HepG2 (cell line): ENCODE measurements around the gene METTL22. TPM values are rescaled to one million over a fixed set of nuclear protein-coding genes. Genes with fewer than 3 reads are reported as not detected.
A peak's percentile ranks its signal among the peaks of the same experiment; 100 is the strongest.

Source experiments
- ATAC-seq: fragments of 200-7000 bp; cut with Tn5 transposase; 3 replicates; pipeline ENCODE4 v1.9.1; 2020; ENCODE audit warnings: mild to moderate bottlenecking, moderate library complexity
- BruUV-seq: library from RNA; stranded (reverse); fragments of 400-500 nt; replicated peaks from 2 replicates; lab custom pipeline; 2021; lab: Mats Ljungman, UMichigan
- CTCF ChIA-PET: fragments of 300-600 bp; formaldehyde crosslinking; extraction: SDS; loops from one replicate; lab custom pipeline; 2021; ENCODE audit warnings: low total read pairs, inconsistent platforms, low intra/inter-chr PET ratio; lab: Yijun Ruan, JAX
- POLR2A ChIA-PET: fragments of 350-600 bp; sonication (Branson Sonifier 250); formaldehyde crosslinking; loops from one replicate; lab custom pipeline; 2020; ENCODE audit warnings: antibody characterized with exemption, inconsistent platforms; lab: Yijun Ruan, JAX
- DNase-seq: peaks from one replicate; pipeline ENCODE4 v3.0.0-alpha.2; 2015; ENCODE audit warnings: low spot score
- FAIRE-seq: peaks from 3 replicates; lab custom pipeline; 2011; peaks lifted over from hg19 to GRCh38; lab: Jason Lieb, UNC
- H2AFZ ChIP-seq: one replicate; pipeline ENCODE4 v1.6.1; 2011; ENCODE audit warnings: low read length, inconsistent platforms
- H3K27ac ChIP-seq: fragments of 300-600 bp; 3 replicates; pipeline ENCODE4 v1.8.0; 2011; ENCODE audit warnings: mixed run types, mild to moderate bottlenecking, mixed read lengths, low read length, inconsistent platforms; ENCODE audit not compliant: insufficient read depth; ENCODE audit errors: extremely low read length
- H3K27me3 ChIP-seq, 2 experiments: fragments of 200-600 bp in 1 of 2; 2 replicates in 1 of 2; 3 replicates in 1 of 2; pipeline versions ENCODE4 v1.6.0 to v1.8.0; 2011; ENCODE audit warnings: low read length in 2 of 2, mild to moderate bottlenecking in 2 of 2, moderate library complexity in 2 of 2, inconsistent platforms in 1 of 2; ENCODE audit not compliant: insufficient read depth in 2 of 2, control insufficient read depth in 1 of 2
- H3K36me3 ChIP-seq, 2 experiments: fragments of 200-600 bp in 1 of 2; replicated peaks in 1 of 2; 2 replicates in 1 of 2; 3 replicates in 1 of 2; pipeline versions ENCODE4 v1.5.1 to v1.8.0; 2011; ENCODE audit warnings: low read length in 2 of 2, inconsistent platforms in 1 of 2; ENCODE audit not compliant: insufficient read depth in 2 of 2, control insufficient read depth in 1 of 2
- H3K4me1 ChIP-seq: 2 replicates; pipeline ENCODE4 v1.5.1; 2012; ENCODE audit warnings: low read length, inconsistent platforms; ENCODE audit not compliant: insufficient read depth
- H3K4me2 ChIP-seq: 2 replicates; pipeline ENCODE4 v1.6.0; 2011; ENCODE audit warnings: low read depth, low read length, inconsistent platforms
- H3K4me3 ChIP-seq, 3 experiments: fragments of 200-600 bp in 1 of 3; sonication (generic), shearing (Covaris generic) in 1 of 3; replicated peaks in 1 of 3; 2 replicates each; pipeline ENCODE4 v1.5.1; 2011 to 2016; ENCODE audit warnings: low read length in 3 of 3, inconsistent platforms in 2 of 3, low read depth in 2 of 3, mild to moderate bottlenecking in 2 of 3, control low read depth in 1 of 3, mixed read lengths in 1 of 3; ENCODE audit not compliant: insufficient read depth in 1 of 3
- H3K79me2 ChIP-seq: one replicate; pipeline ENCODE4 v1.6.1; 2011; ENCODE audit warnings: low read length, inconsistent platforms; ENCODE audit not compliant: insufficient read depth
- H3K9ac ChIP-seq: 2 replicates; pipeline ENCODE4 v1.6.0; 2011; ENCODE audit warnings: mild to moderate bottlenecking, low read depth, low read length, inconsistent platforms; ENCODE audit not compliant: insufficient read depth
- H3K9me3 ChIP-seq: 2 replicates; pipeline ENCODE4 v1.5.1; 2012; ENCODE audit warnings: mild to moderate bottlenecking, low read length
- H4K20me1 ChIP-seq: 2 replicates; pipeline ENCODE4 v1.6.0; 2011; ENCODE audit warnings: inconsistent platforms, mild to moderate bottlenecking, low read length, moderate library complexity; ENCODE audit not compliant: insufficient read depth
- AGO2 ChIP-seq: fragments of 200-400 bp; formaldehyde crosslinking; optimal IDR thresholded peaks from 2 replicates; pipeline ENCODE3; 2017; ENCODE audit warnings: mild to moderate bottlenecking, low read depth, low read length, moderate library complexity
- GLI4 ChIP-seq: sonication (generic); formaldehyde crosslinking; IDR thresholded peaks from 2 replicates; pipeline ENCODE4 v1.5.1; 2020; ENCODE audit warnings: missing genetic modification reagents, mild to moderate bottlenecking, moderate library complexity, borderline replicate concordance
- HNF4A ChIP-seq: sonication (generic); formaldehyde crosslinking; IDR thresholded peaks from 2 replicates; pipeline ENCODE4 v1.4.0; 2020; ENCODE audit warnings: missing genetic modification reagents
- POLR2A ChIP-seq, 2 experiments: IDR thresholded peaks; 2 replicates each; pipeline ENCODE4 v1.6.1; 2011; ENCODE audit warnings: low read depth in 2 of 2, low read length in 2 of 2, mild to moderate bottlenecking in 1 of 2, moderate library complexity in 1 of 2; ENCODE audit not compliant: insufficient read depth in 1 of 2
- SIX1 ChIP-seq: sonication (generic); formaldehyde crosslinking; IDR thresholded peaks from 2 replicates; pipeline ENCODE4 v1.4.0; 2020; ENCODE audit warnings: missing genetic modification reagents, borderline replicate concordance
- WGBS: methylation state at CpG from one replicate; pipeline ENCODE4 v1.1.6; 2017; ENCODE audit warnings: low lambda C conversion rate; 5-methylcytosine and 5-hydroxymethylcytosine counted together
- in situ Hi-C: cut with HindIII; loops from 2 replicates; pipeline ENCODE4 v1.10.0; 2017; ENCODE audit warnings: low pct_unique_long_range_greater_than_20kb; ENCODE audit not compliant: extremely low pct_ligation_motif_present
- intact Hi-C: fragments of 100-400 bp; cut with micrococcal nuclease; formaldehyde crosslinking; loops from one replicate; pipeline ENCODE4 v1.10.0; 2022; ENCODE audit not compliant: unreplicated experiment
- polyA plus RNA-seq, 8 experiments: library from polyadenylated mRNA; depleted of rRNA in 3 of 8; stranded (reverse) in 7 of 8; unstranded in 1 of 8; fragments of >200 nt; fragmentation: Illumina TruSeq in 4 of 8; extraction: Trizol in 4 of 8; gene quantifications; 2 replicates each; pipeline versions ENCODE4 v1.2.1 to v1.2.3, GENCODE V29; 2011 to 2016; ENCODE audit warnings: low read depth in 4 of 8, missing spikeins in 1 of 8, mixed read lengths in 1 of 8; ENCODE audit not compliant: insufficient read depth in 1 of 8
- total RNA-seq, 5 experiments: library from RNA; depleted of rRNA; stranded (reverse); fragments of >200 nt; fragmentation: Illumina TruSeq; extraction: Trizol; gene quantifications; 2 replicates each; pipeline ENCODE4 v1.2.3, GENCODE V29; 2016; ENCODE audit warnings: low read depth in 1 of 5
- TF ChIP-seq, protein P1 (sequence below): sonication (generic); formaldehyde crosslinking; IDR thresholded peaks from 2 replicates; pipeline ENCODE4 v1.5.1; 2020; ENCODE audit warnings: missing genetic modification reagents, mild to moderate bottlenecking, borderline replicate concordance

METTL22 gene
- total and polyA plus RNA-seq, 2 of the 13 experiments (the other 11 are each of a cell fraction or from before 2014, with no cell fraction given): 36.2 to 94.8 TPM

DNA sequence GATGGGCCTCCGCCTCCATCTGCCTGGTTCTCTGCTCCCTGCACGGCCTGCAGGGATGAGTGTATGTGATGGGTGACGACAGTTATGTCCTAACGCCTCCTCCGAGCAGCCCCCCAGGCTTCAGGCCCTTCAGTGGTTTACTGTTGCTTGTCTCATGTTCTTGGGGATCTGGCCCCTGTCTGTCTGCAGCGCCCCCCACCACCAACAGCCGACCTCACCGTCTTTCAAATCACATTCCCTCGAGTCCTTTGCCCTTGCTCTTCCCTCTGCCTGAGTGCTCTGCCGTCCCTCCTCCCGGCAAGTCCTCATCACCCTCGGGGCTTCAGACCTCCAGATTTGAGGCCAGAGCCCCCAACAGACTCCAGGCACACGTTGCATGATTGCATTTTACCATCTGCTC, 18.2 kb downstream of the METTL22 start (continued):
- TF ChIP-seq, protein P1, sequence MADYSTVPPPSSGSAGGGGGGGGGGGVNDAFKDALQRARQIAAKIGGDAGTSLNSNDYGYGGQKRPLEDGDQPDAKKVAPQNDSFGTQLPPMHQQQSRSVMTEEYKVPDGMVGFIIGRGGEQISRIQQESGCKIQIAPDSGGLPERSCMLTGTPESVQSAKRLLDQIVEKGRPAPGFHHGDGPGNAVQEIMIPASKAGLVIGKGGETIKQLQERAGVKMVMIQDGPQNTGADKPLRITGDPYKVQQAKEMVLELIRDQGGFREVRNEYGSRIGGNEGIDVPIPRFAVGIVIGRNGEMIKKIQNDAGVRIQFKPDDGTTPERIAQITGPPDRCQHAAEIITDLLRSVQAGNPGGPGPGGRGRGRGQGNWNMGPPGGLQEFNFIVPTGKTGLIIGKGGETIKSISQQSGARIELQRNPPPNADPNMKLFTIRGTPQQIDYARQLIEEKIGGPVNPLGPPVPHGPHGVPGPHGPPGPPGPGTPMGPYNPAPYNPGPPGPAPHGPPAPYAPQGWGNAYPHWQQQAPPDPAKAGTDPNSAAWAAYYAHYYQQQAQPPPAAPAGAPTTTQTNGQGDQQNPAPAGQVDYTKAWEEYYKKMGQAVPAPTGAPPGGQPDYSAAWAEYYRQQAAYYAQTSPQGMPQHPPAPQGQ (CRISPR knock-in tag): no peak
- no peak for TF ChIP-seq SIX1 (CRISPR knock-in tag)
- TF ChIP-seq HNF4A: no peak
- TF ChIP-seq, all 625 proteins: peak for 4

DNA sequence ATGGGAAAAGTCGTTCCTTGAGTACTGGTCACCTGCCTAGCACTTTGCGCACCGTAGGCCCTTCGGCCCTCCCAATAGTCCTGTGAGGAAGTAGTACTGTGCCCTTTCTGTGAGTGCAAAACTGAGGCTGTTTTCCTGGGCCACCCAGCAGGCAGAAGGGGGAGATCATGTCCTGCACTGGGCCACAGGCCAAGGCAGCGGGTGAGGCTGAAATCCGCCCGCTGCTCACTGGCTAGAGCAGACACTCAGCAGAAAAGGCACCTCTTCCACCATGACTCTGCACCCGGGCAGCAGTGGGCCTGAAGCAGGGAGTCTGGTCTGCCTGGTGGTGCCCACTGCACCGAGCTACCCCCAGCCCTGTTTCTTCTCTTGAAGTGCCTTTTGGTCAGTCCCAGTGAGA, 20.2 kb downstream of the METTL22 start:
- no TSS peak for BruUV-seq
- H3K27me3 ChIP-seq: no peaks in the 10 kb centered on the region
- POLR2A ChIA-PET: no interaction called here
- H3K4me1 ChIP-seq: no peaks in the 10 kb centered on the region
- no peak overlapping the region for H2AFZ ChIP-seq
- intact Hi-C loops (no loop called here), in situ Hi-C loops (no loop called here)
- CTCF ChIA-PET: no interaction called here
- 75% methylated on average over 9 of the region's 9 CpGs for WGBS
- no peak for DNase-seq
- no peak overlapping the region for H3K9ac ChIP-seq
- no peak overlapping the region for H3K27ac ChIP-seq
- no peak overlapping the region for H3K4me3 ChIP-seq
- no peak overlapping the region for H3K4me2 ChIP-seq
- peaks cover 72 to 81% of the 10 kb centered on the region in 2 experiments for H3K36me3 ChIP-seq
- FAIRE-seq: no peak
- no peaks in the 10 kb centered on the region for H3K9me3 ChIP-seq
- no peaks in the 10 kb centered on the region for H3K79me2 ChIP-seq
- ATAC-seq: no peak; the same call in 2 of the 3 replicates
- TF ChIP-seq POLR2A (IDR thresholded peaks at IDR 0.05; ENCODE audit: insufficient read depth in 1 of 2, low read depth in 2 of 2, low read length in 2 of 2): 0 out of 4 replicates have a peak, but pooled peaks of 1 of the 2 experiments have one; percentile 19
- peak; percentile 48 for TF ChIP-seq AGO2
- TF ChIP-seq GLI4 (CRISPR knock-in tag): no peak
- H4K20me1 ChIP-seq: no peaks in the 10 kb centered on the region
